M059J (cell line): ENCODE measurements around the gene RBM33. TPM values are rescaled to one million over a fixed set of nuclear protein-coding genes. Genes with fewer than 3 reads are reported as not detected.

Experiments
- DNase-seq: peaks from one replicate; pipeline ENCODE4 v3.0.0-alpha.2; 2012; ENCODE audit warnings: low read depth
- total RNA-seq: library from RNA; depleted of rRNA; stranded (reverse); fragments of >200 nt; shearing (Covaris generic); gene quantifications from 2 replicates; pipeline ENCODE4 v1.2.3, GENCODE V29; 2014; rRNA removed

Gene RBM33
- total RNA-seq, 1 experiment from 2014 or later = 15.5 TPM

DNA sequence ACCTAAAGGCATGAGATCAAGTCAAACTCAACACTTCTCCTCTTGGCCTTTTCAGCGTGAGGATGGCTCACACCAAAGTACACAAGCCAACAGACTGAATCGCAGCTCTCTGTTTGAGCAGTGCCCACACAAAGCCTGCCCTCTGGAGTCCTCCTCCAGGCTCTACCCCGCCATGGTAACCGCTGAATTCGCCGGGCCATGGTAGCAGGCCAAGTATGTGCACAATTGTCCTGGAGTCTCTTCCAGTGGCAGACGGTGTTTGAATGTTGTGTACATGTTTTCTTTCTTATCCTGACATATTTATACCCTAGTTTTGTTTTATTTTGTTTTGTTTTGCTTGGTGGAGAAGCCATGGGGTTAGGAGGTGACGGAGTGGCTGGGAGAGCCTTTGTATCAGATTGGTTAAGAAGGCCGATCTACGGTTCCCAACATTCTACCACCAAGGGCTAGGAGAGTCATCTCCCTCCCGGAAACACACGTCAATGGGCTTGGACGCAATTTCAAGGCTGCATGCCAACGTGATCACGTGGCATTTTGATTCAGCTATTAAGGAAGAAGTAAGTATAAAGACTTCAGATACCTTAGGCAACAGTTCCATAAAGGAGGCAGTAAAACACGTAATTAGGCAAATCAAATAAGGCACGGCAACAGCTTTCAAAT, 179.9 kb downstream of the RBM33 start:
- peak; percentile 87 for DNase-seq

DNA sequence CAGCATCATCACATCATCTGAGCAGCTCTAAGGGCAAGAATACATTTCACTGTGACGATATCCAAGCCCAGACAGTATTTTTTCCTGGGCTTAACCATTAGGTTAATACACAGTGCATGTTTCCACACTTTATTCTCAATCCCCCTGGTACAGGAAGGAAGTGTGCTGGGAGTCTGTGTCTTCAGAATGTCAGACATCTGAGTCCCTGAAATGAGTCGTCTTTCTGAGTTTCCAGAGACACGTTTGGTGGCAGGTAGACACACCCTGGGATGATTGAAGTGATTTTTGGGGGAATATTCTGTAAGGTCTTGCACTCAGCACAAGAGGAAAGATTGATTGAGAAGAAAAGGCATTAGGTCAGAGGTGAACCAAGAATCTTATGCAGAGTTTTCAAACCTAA, 180.9 kb downstream of the RBM33 start:
- no peak for DNase-seq

DNA sequence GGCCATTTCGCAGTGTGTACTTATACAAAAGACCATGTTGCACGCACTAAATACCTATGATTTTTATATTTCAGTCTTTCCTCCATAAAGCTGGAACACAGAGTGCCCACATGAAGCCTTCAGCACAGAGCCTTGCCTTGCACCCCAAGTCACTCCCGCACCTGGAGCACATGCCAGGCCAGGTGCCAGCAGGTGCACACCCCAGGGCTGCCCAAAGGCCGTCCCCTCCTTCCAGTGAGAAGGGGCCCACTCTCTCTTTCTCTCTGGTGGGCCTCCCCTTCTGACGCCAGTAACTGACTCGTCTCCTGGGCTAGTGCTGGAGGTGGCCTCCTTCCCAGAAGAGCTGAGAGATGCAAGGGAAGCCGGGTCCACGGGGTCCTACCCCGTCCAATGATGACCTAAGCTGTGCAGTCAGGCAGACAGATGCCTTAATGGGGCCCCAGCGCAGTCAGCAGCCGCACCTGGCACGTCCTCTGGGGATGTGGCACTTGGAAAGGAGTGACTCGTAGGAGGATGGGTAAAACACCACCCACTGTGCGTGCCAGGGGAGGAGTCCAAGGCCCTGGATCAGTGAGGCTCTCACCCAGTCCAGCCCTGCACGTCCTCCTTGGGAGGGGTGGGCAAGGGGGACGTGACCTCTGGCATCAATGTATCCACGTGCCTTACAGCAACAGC, 185.5 kb downstream of the RBM33 start:
- DNase-seq = no peak

Other genes with a start within 250 kb of the RBM33 start
- gene EN2, start 186.5 kb upstream of the RBM33 start, total RNA-seq = not detected in 2 replicates
- gene CNPY1, start 98.1 kb upstream of the RBM33 start, total RNA-seq = not detected in 2 replicates
- not detected in 2 replicates for gene SHH, start 167.8 kb downstream of the RBM33 start, total RNA-seq